CD4-positive, alpha-beta T cell treated with Interleukin-4 for 1 hour (primary cell): ENCODE measurements around the gene VPS16.

Experiments used
- DNase-seq, 2 donors: peaks; one replicate each; pipeline ENCODE4 v3.0.0-alpha.2; 2020 to 2022

Gene VPS16

GRCh38 chr20:2840138-2840966 lies at the start of gene VPS16, which contains the start of gene PCED1A:
Gene VPS16 (plus strand): TSS chr20:2840745. CDS start chr20:2840775, 30 bp downstream.
Gene PCED1A (minus strand): TSS chr20:2840655. CDS start chr20:2839912, 743 bp downstream.
- DNase-seq: peak; percentile 88 to 89

- no peak for DNase-seq
Observed at GRCh38 chr20:2793471-2793870, 47.1 kb upstream of the VPS16 start.

- DNase-seq: no peak
Observed at GRCh38 chr20:2794202-2794748, 46.3 kb upstream of the VPS16 start.

- no peak for DNase-seq
Observed at GRCh38 chr20:2794866-2795447, 45.6 kb upstream of the VPS16 start.

DNA sequence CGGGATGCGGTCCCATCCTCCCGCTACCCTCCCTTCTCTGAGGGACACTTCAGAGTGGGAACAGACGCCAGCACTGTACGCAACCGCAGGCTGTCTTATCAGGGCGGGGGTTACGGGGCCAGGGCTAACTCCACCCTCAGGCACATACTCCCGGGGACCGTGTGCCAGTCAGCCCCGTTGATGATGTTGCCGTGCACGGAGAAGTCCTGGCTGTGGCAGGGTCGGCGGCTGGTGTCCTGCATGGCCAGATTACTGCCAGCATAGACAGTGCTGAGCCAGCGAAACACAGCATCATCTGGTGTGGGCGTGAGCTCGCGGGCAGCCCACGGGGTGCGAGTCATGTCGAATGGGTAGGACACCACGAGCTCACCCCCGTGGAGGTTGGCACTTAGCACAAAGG lies 45.1 kb upstream of the VPS16 start:
- DNase-seq: no peak

GRCh38 chr20:2796011-2796660 lies 44.4 kb upstream of the VPS16 start:
- DNase-seq: no peak

- no peak for DNase-seq
Observed at GRCh38 chr20:2797136-2797983, 43.2 kb upstream of the VPS16 start.

GRCh38 chr20:2798095-2798805 lies 42.3 kb upstream of the VPS16 start:
- no peak for DNase-seq

- no peak for DNase-seq
Observed at GRCh38 chr20:2798814-2799213, 41.7 kb upstream of the VPS16 start.

DNA sequence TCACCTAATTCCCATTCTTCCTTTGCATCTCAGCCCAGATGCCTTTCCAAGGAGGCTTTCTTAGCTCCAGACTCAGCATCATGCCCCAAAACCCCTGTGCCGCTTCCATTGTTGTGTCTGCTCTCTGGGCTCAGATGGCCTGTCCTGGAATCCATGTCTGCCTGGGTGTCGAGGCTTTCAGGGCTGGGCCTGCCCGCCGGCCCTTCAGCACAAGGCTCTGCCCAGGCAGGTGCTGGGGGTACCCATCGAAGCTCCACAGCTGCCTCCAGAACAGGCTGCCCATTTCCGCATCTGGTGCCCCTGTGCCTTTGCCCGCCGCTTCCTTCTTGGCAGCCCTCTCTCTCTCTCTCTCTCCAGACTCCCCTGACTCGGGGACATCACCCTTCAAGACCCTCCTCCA lies 41.3 kb upstream of the VPS16 start:
- no peak for DNase-seq

GRCh38 chr20:2799688-2800520 lies 40.6 kb upstream of the VPS16 start:
- peak in 1 of 2 donors; percentile 10 for DNase-seq

DNA sequence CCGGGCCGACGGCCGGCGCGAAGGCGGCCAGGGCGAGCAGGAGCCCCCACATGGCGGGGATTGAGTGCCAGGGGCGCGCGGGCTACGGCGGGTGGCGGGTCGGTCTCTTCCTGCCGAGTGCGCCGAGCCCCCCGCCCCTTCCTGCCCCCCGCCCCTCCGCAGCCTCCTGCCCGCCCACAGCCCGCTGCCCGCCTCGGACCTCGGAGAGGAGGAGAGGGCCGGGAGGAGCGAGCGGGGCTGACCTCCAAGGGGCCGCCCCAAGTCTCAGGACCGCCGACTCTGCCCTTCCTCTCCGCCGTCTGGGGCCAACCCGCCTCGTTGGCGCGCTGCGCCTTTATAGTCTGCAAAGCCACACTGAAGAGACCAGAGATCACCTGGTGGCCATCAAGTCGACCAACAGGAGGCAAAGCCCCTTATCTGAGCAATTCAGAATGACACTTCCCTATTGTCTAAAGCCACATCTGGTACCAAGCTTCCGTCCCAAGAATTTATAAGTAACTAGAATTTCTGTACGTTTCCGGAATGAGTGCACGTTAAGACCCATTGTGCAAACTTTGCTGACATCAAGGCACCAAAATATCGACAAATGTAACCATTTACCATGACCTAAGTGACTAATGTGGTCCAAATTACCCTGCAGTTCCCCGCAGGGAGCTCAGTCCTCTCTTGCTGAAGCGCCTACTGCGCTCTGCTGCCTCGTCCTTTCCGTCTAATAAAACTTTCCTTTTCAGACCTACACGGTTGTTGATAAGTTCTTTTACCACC lies 39.8 kb upstream of the VPS16 start, which contains the start of gene CPXM1:
Gene CPXM1 (minus strand): TSS at position 107 of the 765 bp plus-strand sequence. CDS start 55 bp downstream, at position 52.
- DNase-seq: peak in 1 of 2 donors; percentile 3

- DNase-seq: no peak
Observed at GRCh38 chr20:2801286-2801728, 39.2 kb upstream of the VPS16 start.

DNA sequence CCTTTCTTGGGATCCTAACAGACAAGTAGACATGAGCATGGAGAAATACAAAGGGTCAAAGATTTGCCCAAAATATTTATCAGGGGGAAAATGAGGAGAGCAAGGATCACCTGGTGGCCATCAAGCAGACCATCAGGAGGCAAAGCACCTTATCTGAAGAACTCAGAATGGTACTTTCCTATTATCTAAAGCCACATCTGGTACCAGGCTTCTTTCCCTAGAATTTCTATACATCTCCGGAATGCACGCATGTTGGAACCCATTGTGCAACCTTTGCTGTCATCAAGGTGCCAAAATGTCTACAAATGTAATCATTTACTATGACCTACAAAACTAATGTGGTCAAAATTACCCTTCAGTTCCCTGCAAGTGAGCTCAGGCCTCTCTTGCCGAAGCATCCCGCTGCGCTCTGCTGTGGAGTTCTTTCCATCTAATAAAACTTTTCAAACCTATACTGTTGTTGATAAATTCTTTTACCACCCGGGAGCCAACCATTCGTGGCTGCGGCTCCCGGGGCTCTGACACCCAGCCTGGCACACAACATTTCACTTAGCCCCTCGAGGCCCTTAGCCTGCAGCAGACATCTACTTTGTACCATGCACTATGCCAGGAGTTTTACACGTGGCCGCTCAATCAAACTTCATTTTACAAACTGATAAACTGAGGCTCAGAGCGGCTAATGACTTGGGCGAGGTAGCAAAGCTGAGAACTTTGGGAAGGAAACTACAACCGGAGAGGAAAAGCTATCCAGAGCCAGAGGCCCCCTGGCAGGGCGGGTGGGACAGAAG lies 36.3 kb upstream of the VPS16 start:
- DNase-seq: no peak

GRCh38 chr20:2804852-2805688 lies 35.5 kb upstream of the VPS16 start:
- no peak for DNase-seq

- no peak for DNase-seq
Observed at GRCh38 chr20:2805689-2806350, 34.7 kb upstream of the VPS16 start.

- no peak for DNase-seq
Observed at GRCh38 chr20:2806351-2806701, 34.2 kb upstream of the VPS16 start.

GRCh38 chr20:2807019-2807418 lies 33.5 kb upstream of the VPS16 start:
- DNase-seq: no peak
